HCT116 (cell line): ENCODE measurements around the gene PARVB.

Source experiments
- MAX ChIP-seq: IDR thresholded peaks from 2 replicates; pipeline ENCODE4 v1.6.1; 2012
- POLR2A ChIP-seq: IDR thresholded peaks from 2 replicates; pipeline ENCODE4 v1.7.0; 2011; ENCODE audit warnings: borderline replicate concordance; ENCODE audit not compliant: insufficient read depth, insufficient read length; ENCODE audit errors: extremely low read depth
- TCF7L2 ChIP-seq: IDR thresholded peaks from 2 replicates; pipeline ENCODE4 v1.7.0; 2011; ENCODE audit warnings: borderline replicate concordance, inconsistent platforms; ENCODE audit not compliant: insufficient read depth, insufficient read length; ENCODE audit errors: extremely low read depth
- ZFX ChIP-seq: fragments of 450-650 bp; IDR thresholded peaks from 2 replicates; pipeline ENCODE4 v1.6.1; 2017
- TF ChIP-seq, protein P1 (sequence below), 3 experiments: fragments of 200-600 bp in 1 of 3; sonication (generic) in 1 of 3; IDR thresholded peaks in 2 of 3; conservative IDR thresholded peaks in 1 of 3; 2 replicates each; pipeline ENCODE4 v1.5.1; 2012 to 2017; ENCODE audit warnings: low read depth in 2 of 3, low read length in 2 of 3, antibody characterized with exemption in 1 of 3, borderline replicate concordance in 1 of 3, control low read depth in 1 of 3, mild to moderate bottlenecking in 1 of 3, mixed read lengths in 1 of 3, mixed run types in 1 of 3, moderate library complexity in 1 of 3; ENCODE audit not compliant: insufficient read depth in 1 of 3

- TF ChIP-seq, protein P1, sequence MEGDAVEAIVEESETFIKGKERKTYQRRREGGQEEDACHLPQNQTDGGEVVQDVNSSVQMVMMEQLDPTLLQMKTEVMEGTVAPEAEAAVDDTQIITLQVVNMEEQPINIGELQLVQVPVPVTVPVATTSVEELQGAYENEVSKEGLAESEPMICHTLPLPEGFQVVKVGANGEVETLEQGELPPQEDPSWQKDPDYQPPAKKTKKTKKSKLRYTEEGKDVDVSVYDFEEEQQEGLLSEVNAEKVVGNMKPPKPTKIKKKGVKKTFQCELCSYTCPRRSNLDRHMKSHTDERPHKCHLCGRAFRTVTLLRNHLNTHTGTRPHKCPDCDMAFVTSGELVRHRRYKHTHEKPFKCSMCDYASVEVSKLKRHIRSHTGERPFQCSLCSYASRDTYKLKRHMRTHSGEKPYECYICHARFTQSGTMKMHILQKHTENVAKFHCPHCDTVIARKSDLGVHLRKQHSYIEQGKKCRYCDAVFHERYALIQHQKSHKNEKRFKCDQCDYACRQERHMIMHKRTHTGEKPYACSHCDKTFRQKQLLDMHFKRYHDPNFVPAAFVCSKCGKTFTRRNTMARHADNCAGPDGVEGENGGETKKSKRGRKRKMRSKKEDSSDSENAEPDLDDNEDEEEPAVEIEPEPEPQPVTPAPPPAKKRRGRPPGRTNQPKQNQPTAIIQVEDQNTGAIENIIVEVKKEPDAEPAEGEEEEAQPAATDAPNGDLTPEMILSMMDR (IDR thresholded peaks at IDR 0.05 in 2 of 3, conservative IDR thresholded peaks at IDR 0.05 in 1 of 3; ENCODE audit: borderline replicate concordance in 1 of 3, insufficient read depth in 1 of 3, low read depth in 2 of 3, low read length in 2 of 3), result no peak
- TF ChIP-seq MAX (no peak), POLR2A (no peak), ZFX (no peak), TCF7L2 (no peak)
Measured at GRCh38 chr22:44190381-44190976, 166.4 kb downstream of the PARVB start.
